Neuron (in vitro differentiated cells): Measurements from ENCODE around the gene SH3BP5L.

ENCODE experiments used
- H2AFZ ChIP-seq: one replicate; pipeline ENCODE4 v1.6.1; 2013; ENCODE audit warnings: low read depth, mild to moderate bottlenecking, inconsistent platforms, low read length, moderate library complexity
- H3K27me3 ChIP-seq: one replicate; pipeline ENCODE4 v1.6.1; 2013; ENCODE audit warnings: low read length; ENCODE audit not compliant: insufficient read depth
- H3K36me3 ChIP-seq: one replicate; pipeline ENCODE4 v1.6.1; 2013; ENCODE audit warnings: low read length; ENCODE audit not compliant: insufficient read depth
- H3K4me1 ChIP-seq: one replicate; pipeline ENCODE4 v1.6.1; 2013; ENCODE audit warnings: low read length; ENCODE audit not compliant: insufficient read depth
- H3K4me3 ChIP-seq: 2 replicates; pipeline ENCODE4 v1.5.1; 2013; ENCODE audit warnings: mild to moderate bottlenecking, low read length, moderate library complexity
- H3K9me3 ChIP-seq: one replicate; pipeline ENCODE4 v1.6.1; 2013; ENCODE audit warnings: low read length

The SH3BP5L gene

DNA sequence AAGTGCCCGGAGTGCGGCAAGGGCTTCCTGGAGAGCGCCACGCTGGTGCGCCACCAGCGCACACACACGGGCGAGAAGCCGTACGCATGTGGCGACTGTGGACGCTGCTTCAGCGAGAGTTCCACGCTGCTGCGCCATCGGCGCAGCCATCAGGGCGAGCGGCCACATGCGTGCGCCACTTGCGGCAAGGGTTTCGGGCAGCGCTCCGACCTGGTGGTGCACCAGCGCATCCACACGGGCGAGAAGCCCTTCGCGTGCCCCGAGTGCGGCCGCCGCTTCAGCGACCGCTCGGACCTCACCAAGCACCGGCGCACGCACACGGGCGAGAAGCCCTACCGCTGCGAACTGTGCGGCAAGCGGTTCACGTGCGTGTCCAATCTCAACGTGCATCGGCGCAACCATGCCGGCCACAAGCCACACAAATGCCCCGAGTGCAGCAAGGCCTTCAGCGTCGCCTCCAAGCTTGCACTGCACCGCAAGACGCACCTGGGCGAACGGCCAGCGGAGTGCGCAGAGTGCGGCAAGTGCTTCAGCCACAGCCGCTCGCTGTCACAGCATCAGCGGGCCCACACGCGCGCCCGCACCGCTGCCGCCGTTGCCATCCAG is 22.3 kb upstream of the SH3BP5L start:
- no peak overlapping the region for H2AFZ ChIP-seq
- no peaks in the 10 kb centered on the region for H3K4me1 ChIP-seq
- H3K36me3 ChIP-seq, result peaks cover 71% of the 10 kb centered on the region
- no peaks in the 10 kb centered on the region for H3K9me3 ChIP-seq
- no peaks in the 10 kb centered on the region for H3K27me3 ChIP-seq
- H3K4me3 ChIP-seq, result no peak overlapping the region

DNA sequence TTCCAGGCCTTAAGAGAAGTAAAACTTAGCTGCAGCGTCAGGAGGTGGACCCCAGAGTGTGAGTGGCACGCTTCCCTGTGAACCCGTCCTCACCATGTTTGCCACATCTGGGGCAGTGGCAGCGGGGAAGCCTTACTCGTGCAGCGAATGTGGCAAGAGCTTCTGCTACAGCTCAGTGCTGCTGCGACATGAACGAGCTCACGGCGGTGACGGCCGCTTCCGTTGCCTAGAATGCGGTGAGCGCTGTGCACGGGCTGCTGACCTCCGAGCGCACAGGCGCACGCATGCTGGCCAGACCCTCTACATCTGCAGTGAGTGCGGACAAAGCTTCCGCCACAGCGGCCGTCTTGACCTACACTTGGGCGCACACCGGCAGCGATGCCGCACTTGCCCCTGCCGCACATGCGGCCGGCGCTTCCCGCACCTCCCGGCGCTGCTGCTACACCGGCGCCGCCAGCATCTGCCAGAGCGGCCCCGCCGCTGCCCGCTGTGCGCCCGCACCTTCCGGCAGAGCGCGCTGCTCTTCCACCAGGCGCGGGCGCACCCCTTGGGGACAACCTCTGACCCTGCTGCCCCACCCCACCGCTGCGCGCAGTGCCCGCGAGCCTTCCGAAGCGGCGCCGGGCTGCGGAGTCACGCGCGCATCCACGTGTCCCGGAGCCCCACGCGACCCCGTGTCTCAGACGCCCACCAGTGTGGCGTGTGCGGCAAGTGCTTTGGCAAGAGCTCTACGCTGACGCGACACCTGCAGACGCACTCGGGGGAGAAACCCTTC is 21.7 kb upstream of the SH3BP5L start:
- no peaks in the 10 kb centered on the region for H3K27me3 ChIP-seq
- no peaks in the 10 kb centered on the region for H3K9me3 ChIP-seq
- no peak overlapping the region for H3K4me3 ChIP-seq
- no peaks in the 10 kb centered on the region for H3K4me1 ChIP-seq
- H2AFZ ChIP-seq, result no peak overlapping the region
- H3K36me3 ChIP-seq, result peaks cover 71% of the 10 kb centered on the region

DNA sequence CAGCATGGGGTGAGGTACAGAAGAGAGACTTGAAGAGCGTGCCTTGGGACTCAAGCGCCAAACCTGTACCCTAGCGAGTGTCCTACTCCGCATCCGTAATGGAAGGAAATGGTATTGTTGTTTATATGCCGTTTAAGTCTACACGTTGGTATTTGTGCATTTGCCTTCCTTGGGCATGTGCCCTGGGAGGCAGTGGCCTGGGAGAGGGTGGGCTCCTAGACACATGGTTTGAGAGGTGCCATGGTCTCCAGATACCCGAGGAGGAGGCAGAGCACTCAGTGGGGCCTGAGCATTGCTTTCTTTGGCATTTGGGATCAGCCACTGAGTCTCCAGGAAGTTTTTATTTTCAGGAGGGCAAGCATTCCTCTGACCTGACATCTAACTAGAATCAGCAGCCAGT is 18.8 kb upstream of the SH3BP5L start:
- peaks cover under 1% of the 10 kb centered on the region for H3K4me1 ChIP-seq
- no peak overlapping the region for H3K4me3 ChIP-seq
- peaks cover 56% of the 10 kb centered on the region for H3K36me3 ChIP-seq
- H3K9me3 ChIP-seq, result no peaks in the 10 kb centered on the region
- H2AFZ ChIP-seq, result no peak overlapping the region
- no peaks in the 10 kb centered on the region for H3K27me3 ChIP-seq

DNA sequence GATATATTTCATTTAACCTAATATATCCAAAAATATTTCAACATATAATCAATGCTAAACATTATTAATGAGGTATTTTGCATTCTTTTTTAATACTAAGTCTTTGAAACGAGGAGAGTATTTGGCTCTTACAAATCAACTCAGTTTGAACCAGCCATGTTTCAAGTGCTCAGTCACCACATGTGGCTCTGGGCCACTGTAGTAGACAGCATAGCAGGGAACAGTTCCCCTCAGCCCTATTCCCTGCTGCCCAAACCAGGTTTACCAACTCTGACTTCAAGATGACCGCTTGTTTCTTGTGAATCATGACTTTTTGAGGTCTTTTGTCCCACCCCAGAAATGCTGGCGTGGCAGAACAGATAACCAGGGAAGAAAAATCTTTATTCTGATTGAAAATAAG is 18.0 kb upstream of the SH3BP5L start:
- no peak overlapping the region for H2AFZ ChIP-seq
- H3K4me3 ChIP-seq, result no peak overlapping the region
- H3K9me3 ChIP-seq, result no peaks in the 10 kb centered on the region
- H3K27me3 ChIP-seq, result no peaks in the 10 kb centered on the region
- peaks cover 48% of the 10 kb centered on the region for H3K36me3 ChIP-seq
- peaks cover 4% of the 10 kb centered on the region for H3K4me1 ChIP-seq

DNA sequence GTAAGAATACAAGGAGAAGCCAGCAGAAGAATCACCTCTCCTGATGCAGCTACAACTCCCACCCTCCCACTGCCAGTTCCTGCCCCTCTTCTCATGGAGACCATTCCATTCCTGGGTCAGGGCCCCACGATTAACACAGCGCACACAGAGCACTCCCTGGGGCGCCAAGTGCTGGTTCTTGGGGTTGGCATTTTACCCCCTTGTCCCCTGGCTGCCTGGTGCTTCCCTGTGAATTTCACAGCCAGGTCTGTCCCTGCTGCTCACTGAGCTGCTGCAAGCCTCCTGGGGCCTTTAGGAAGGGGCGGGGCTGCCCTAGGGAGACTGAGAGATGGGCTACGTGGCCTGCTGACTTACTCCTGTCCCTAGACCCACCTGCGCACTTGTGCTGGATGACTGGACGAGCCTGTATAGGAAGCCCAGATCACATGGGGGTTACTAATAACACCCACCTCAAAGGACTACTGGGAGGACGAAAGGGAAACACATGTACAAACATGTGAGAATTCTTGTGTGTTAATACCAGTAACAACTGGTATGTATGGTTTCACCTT is 17.1 kb upstream of the SH3BP5L start:
- no peak overlapping the region for H2AFZ ChIP-seq
- no peaks in the 10 kb centered on the region for H3K9me3 ChIP-seq
- no peak overlapping the region for H3K4me3 ChIP-seq
- peaks cover 39% of the 10 kb centered on the region for H3K36me3 ChIP-seq
- H3K27me3 ChIP-seq, result no peaks in the 10 kb centered on the region
- H3K4me1 ChIP-seq, result peaks cover 4% of the 10 kb centered on the region

DNA sequence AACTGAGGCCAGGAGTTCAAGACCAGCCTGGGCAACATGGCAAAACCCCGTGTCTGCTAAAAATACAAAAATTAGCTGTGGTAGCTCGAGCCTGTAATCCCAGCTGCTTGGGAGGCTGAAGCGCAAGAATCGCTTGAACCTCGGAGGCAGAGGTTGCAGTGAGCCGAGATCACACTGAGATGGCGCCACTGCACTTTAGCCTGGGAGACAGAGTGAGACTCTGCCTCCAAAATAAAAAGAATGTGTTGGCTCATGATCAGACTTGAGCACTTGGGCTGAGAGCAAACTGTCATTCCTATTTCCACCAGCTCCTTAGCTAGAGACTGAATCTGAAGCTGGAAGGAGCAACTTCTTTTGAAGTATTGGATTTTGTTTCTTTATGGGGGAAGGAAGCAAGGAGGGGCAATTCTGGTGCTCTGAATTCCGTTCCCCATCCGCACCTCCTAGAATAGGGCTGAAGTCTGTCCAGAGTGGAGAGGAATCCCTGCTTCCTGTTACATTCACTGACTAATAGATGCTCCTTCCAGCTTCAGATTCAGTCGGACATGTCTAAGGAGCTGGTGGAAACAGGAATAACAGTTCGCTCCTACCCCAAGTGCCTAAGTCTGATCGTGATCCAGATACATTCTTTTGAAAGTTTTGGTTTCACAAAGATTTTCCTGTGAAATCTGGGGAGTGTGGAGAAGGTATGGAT is 16.1 kb upstream of the SH3BP5L start:
- Histone ChIP-seq H3K4me1 (peaks cover 11% of the 10 kb centered on the region), H3K27me3 (no peaks in the 10 kb centered on the region), H3K4me3 (no peak overlapping the region), H2AFZ (no peak overlapping the region), H3K9me3 (no peaks in the 10 kb centered on the region), H3K36me3 (peaks cover 29% of the 10 kb centered on the region)

DNA sequence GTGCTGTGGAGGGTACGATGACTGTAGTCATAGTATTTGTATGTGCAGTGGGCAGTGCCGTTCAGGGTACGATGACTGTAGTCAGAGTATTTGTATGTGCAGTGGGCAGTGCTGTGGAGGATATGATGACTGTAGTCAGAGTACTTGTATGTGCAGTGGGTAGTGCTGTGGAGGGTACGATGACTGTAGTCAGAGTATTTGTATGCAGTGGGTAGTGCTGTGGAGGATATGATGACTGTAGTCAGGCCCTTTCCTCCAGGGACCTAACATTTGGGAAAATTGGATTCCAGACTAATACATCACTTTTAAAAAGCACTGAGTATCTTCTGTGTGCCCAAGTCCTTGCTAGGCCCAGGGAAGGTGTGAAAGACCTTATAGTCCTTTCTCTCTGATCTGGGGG is 15.2 kb upstream of the SH3BP5L start:
- peaks cover 11% of the 10 kb centered on the region for H3K4me1 ChIP-seq
- no peak overlapping the region for H2AFZ ChIP-seq
- H3K36me3 ChIP-seq, result peaks cover 20% of the 10 kb centered on the region
- H3K4me3 ChIP-seq, result no peak overlapping the region
- H3K27me3 ChIP-seq, result no peaks in the 10 kb centered on the region
- no peaks in the 10 kb centered on the region for H3K9me3 ChIP-seq

DNA sequence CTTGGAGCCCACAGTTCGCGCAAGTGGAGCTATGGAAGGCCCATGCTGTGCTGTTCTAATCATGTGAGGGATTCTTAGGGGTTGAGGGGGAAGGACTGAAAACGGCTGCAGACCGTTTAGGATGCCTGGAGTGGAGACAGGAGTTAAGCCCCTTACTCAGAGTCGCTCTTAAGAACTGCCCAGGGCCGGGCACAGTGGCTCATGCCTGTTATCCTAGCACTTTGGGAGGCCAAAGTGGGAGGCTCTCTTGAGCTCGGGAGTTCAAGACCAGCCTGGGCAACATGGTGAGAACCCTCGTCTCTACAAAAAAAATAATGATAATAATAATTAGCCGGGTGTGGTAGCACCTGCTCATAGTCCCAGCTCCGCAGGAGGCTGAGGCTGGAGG is 13.4 kb upstream of the SH3BP5L start:
- no peaks in the 10 kb centered on the region for H3K27me3 ChIP-seq
- H2AFZ ChIP-seq, result peak overlapping the region; percentile 75
- peaks cover 11% of the 10 kb centered on the region for H3K4me1 ChIP-seq
- peak overlapping the region; percentile 61 for H3K4me3 ChIP-seq
- H3K36me3 ChIP-seq, result peaks cover 5% of the 10 kb centered on the region
- no peaks in the 10 kb centered on the region for H3K9me3 ChIP-seq

DNA sequence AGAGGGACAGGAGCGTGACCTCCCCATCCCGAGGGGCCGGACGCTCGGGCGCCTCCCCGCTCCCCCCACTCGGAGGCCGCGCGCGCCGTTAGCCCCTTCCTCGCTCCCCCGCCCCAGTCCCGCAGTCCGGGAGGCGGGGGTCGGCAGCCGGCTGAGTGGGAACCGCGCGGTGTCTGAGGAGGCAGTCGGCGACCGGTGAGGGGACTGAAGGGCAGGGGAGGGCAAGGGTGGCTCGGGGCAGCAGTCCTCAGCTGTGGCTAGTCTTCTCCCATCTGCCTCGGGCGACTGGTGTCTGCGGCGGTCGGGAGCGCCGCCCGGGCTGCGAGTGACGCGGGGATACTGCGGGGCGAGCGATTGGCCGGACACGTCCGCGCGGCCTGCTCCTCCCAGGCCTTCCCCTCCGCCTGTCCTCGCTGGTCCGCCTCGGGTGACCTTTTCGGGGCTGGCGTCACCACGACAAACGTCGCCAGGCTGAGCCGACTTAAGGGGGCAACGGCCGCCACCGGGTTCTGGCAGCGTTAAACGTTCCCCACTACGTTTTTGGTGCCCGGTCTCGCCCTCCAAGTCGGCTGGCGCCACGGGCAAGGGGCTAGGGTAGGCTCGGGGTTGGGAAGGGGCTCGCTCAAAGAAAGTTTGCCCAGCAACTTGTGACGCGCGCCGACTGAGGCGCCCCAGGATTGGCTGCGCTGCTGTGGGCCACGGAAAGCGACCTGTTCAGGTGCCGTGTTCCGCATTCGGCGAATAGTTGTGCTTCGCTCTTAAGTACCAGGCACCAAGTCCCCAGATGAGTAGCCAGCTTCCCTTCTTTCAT is 12.8 kb upstream of the SH3BP5L start:
- peaks cover 5% of the 10 kb centered on the region for H3K36me3 ChIP-seq
- peak overlapping the region; percentile 75 for H2AFZ ChIP-seq
- H3K9me3 ChIP-seq, result no peaks in the 10 kb centered on the region
- peak overlapping the region; percentile 61 for H3K4me3 ChIP-seq
- H3K4me1 ChIP-seq, result peaks cover 11% of the 10 kb centered on the region
- no peaks in the 10 kb centered on the region for H3K27me3 ChIP-seq

DNA sequence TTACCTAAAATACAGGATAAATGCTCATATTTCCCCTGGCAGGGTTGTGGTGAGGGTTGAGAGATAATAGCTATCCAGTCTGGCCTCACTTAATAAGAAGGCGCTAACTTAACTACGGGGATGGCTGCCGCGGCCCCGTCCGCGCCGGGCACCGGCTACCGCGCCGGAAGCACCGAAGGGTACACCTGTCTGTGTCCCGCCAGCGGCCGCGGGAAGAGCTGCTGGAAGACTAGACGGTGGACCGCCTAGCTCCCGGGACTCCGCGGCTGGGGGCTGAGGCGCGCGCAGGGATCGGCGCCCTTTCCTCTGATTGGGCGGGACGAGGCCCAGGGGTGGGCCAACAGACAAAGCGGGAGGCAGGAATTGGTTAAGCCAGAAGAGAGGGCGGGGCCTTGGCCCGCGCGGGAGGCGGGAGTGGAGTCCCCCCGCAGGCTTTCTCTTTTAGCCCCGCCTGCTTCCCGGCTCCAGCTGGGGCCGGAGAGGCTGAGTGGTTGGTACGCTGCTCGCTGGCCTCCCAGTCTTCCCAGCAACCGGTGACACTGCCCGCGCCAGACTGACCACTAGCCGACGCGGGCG is 12.2 kb upstream of the SH3BP5L start, which contains the start of gene ZNF672:
Gene ZNF672 (plus strand): TSS at position 444 of the 576 bp plus-strand sequence. CDS start 9,051 bp downstream, outside the sequence.
- H3K4me1 ChIP-seq, result peaks cover 11% of the 10 kb centered on the region
- H2AFZ ChIP-seq, result peak within 1 kb of the TSS; percentile 75
- H3K9me3 ChIP-seq, result no peaks in the 10 kb centered on the region
- H3K4me3 ChIP-seq, result peak within 1 kb of the TSS; percentile 61
- H3K27me3 ChIP-seq, result no peaks in the 10 kb centered on the region
- H3K36me3 ChIP-seq, result peaks cover under 1% of the 10 kb centered on the region

DNA sequence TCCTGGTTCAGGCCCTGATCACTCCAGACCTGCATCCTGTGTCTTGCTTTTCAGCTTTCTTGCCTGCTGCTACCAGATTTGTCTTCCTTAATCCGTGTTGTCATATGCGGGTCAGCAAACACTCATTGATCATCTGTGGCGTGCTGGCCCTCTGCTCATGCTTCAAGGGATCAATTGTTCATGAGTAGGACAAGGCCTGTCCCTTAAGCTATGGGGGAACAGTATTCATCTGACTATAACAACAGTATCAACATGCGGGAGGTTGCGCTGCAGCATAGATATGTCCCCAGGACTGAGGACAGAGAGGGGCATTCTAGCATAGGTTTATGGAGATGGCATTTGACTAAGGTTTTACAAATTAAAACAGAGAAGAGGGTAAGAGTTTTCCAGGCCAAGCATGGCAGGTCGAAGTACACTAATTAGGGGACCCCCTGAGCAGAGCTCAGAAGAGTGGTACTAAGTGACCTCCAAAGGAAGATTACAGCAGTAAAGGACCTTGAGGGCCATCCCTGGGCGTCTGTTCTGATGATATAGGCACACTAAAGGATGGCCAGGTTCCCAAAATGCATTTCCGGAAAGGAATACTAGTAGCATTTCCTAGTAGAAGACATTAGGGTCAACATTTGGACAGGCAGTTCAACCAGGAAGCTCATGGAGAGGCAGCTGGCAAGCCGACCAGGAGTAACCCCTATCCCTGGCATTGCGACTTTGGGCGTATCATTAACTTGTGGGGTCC is 11.5 kb upstream of the SH3BP5L start:
- H3K4me1 ChIP-seq, result peaks cover 11% of the 10 kb centered on the region
- peak overlapping the region; percentile 61 for H3K4me3 ChIP-seq
- no peaks in the 10 kb centered on the region for H3K27me3 ChIP-seq
- H3K9me3 ChIP-seq, result no peaks in the 10 kb centered on the region
- H2AFZ ChIP-seq, result peak overlapping the region; percentile 63
- H3K36me3 ChIP-seq, result no peaks in the 10 kb centered on the region
